Parathyroid adenoma (tissue), 2 donors: ENCODE measurements around the gene NAV1.
A peak's percentile ranks its signal among the peaks of the same experiment; 100 is the strongest.

Source experiments
- H2AFZ ChIP-seq: fragments of 300-600 bp; sonication (generic); one replicate; pipeline ENCODE4 v1.7.0; 2017; ENCODE audit warnings: antibody characterized with exemption, mild to moderate bottlenecking
- H3K27ac ChIP-seq: fragments of 300-600 bp; sonication (generic); one replicate; pipeline ENCODE4 v1.7.0; 2017
- H3K27me3 ChIP-seq: fragments of 300-600 bp; sonication (generic); one replicate; pipeline ENCODE4 v1.7.0; 2017; ENCODE audit warnings: low read length; ENCODE audit not compliant: control insufficient read depth, insufficient read depth
- H3K36me3 ChIP-seq: fragments of 300-600 bp; sonication (generic); one replicate; pipeline ENCODE4 v1.7.0; 2017; ENCODE audit warnings: low read length; ENCODE audit not compliant: control insufficient read depth, insufficient read depth
- H3K4me1 ChIP-seq: fragments of 300-600 bp; sonication (generic); one replicate; pipeline ENCODE4 v1.7.0; 2017; ENCODE audit warnings: control low read depth
- H3K4me2 ChIP-seq: fragments of 300-600 bp; sonication (generic); one replicate; pipeline ENCODE4 v1.7.0; 2017; ENCODE audit warnings: low read length
- H3K4me3 ChIP-seq: fragments of 300-600 bp; sonication (generic); one replicate; pipeline ENCODE4 v1.7.0; 2017; ENCODE audit warnings: low read depth, low read length
- H3K79me2 ChIP-seq: fragments of 300-600 bp; sonication (generic); one replicate; pipeline ENCODE4 v1.7.0; 2017; ENCODE audit warnings: control low read depth
- H3K9ac ChIP-seq: fragments of 300-600 bp; sonication (generic); one replicate; pipeline ENCODE4 v1.7.0; 2017; ENCODE audit warnings: mild to moderate bottlenecking
- H3K9me3 ChIP-seq: fragments of 300-600 bp; sonication (generic); one replicate; pipeline ENCODE4 v1.7.0; 2017; ENCODE audit warnings: low read length; ENCODE audit not compliant: control insufficient read depth
- CTCF ChIP-seq: fragments of 300-600 bp; sonication (generic); IDR thresholded peaks from one replicate; pipeline ENCODE4 v1.7.0; 2017; ENCODE audit warnings: antibody characterized with exemption, mild to moderate bottlenecking
- donor health status: primary hyperparathyroidism.

Gene NAV1

GRCh38 chr1:201511941-201512539 is 26.9 kb upstream of the NAV1 start:
- peak overlapping the region; percentile 35 for H3K4me3 ChIP-seq

GRCh38 chr1:201513498-201514243 is 25.3 kb upstream of the NAV1 start:
- Histone ChIP-seq H3K4me2 (no peak overlapping the region), H3K9ac (no peak overlapping the region), H3K9me3 (no peaks in the 10 kb centered on the region), H3K27me3 (no peaks in the 10 kb centered on the region), H3K36me3 (no peaks in the 10 kb centered on the region), H2AFZ (no peak overlapping the region), H3K4me3 (no peak overlapping the region), H3K4me1 (peaks cover 23% of the 10 kb centered on the region), H3K79me2 (peaks cover 4% of the 10 kb centered on the region), H3K27ac (peak overlapping the region; percentile 98)
- no peak for TF ChIP-seq CTCF

More at GRCh38 chr1:201511941-201512539, 26.9 kb upstream of the NAV1 start:
- Histone ChIP-seq H3K4me2 (peak overlapping the region; percentile 62), H3K9ac (no peak overlapping the region), H3K9me3 (no peaks in the 10 kb centered on the region), H3K36me3 (no peaks in the 10 kb centered on the region), H3K4me1 (peaks cover 32% of the 10 kb centered on the region), H3K79me2 (peaks cover 4% of the 10 kb centered on the region), H2AFZ (peak overlapping the region; percentile 31), H3K27ac (peak overlapping the region; percentile 98), H3K27me3 (no peaks in the 10 kb centered on the region)
- no peak for TF ChIP-seq CTCF

- H3K79me2 ChIP-seq: peaks cover 4% of the 10 kb centered on the region
- H3K27me3 ChIP-seq: no peaks in the 10 kb centered on the region
- no peak for TF ChIP-seq CTCF
- no peak overlapping the region for H3K9ac ChIP-seq
- H3K27ac ChIP-seq: no peak overlapping the region
- no peak overlapping the region for H3K4me3 ChIP-seq
- H3K9me3 ChIP-seq: no peaks in the 10 kb centered on the region
- no peaks in the 10 kb centered on the region for H3K36me3 ChIP-seq
- peaks cover 22% of the 10 kb centered on the region for H3K4me1 ChIP-seq
- H3K4me2 ChIP-seq: no peak overlapping the region
- no peak overlapping the region for H2AFZ ChIP-seq
These were observed 24.5 kb upstream of the NAV1 start for GRCh38 chr1:201514466-201514865.

GRCh38 chr1:201515062-201515750 is 23.7 kb upstream of the NAV1 start:
- Histone ChIP-seq H3K9ac (no peak overlapping the region), H2AFZ (no peak overlapping the region), H3K4me1 (peaks cover 20% of the 10 kb centered on the region), H3K4me3 (no peak overlapping the region), H3K27me3 (no peaks in the 10 kb centered on the region), H3K36me3 (no peaks in the 10 kb centered on the region), H3K79me2 (no peaks in the 10 kb centered on the region), H3K9me3 (no peaks in the 10 kb centered on the region), H3K27ac (no peak overlapping the region), H3K4me2 (peak overlapping the region; percentile 31)
- no peak for TF ChIP-seq CTCF
